ENCODE data around the gene ROBO1. TPM values are rescaled to one million over a fixed set of nuclear protein-coding genes. Genes with fewer than 3 reads are reported as not detected.

ROBO1 gene
- total RNA-seq, 1 donor from 2014 or later: 169 TPM

DNA sequence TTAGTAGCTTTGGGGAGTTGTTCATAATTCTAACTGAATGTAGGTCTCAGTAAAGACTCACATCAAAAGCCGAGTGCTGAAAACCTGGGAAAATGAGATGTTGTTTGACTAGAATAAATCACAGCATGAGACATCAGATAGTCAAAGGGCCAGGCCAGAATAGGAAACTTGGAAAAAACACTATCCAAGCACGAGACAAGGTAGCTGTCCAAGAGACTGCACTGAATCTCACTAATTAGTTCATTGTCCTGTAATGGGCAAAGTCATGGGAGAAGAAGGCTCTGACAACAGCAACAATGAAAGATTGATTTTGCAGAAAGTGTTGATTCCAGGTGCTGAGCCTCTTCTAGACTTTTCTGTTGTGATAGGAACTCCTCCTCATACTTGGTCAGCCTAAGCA lies 314.2 kb downstream of the ROBO1 start:
- no peak for DNase-seq (ENCODE audit: low spot score)
- H3K36me3 ChIP-seq: no peaks in the 10 kb centered on the region
- TF ChIP-seq EZH2phosphoT487 (IDR thresholded peaks at IDR 0.05) (no peak), CTCF (IDR thresholded peaks at IDR 0.05) (no peak), EZH2 (IDR thresholded peaks at IDR 0.05) (no peak)
- H3K9ac ChIP-seq: no peak overlapping the region
- H3K9me3 Mint-ChIP-seq: no peaks in the 10 kb centered on the region
- H4K20me1 ChIP-seq (ENCODE audit: low read depth): no peaks in the 10 kb centered on the region
- H3K79me2 ChIP-seq (ENCODE audit: low read depth): no peaks in the 10 kb centered on the region
- no peak overlapping the region for H2AFZ ChIP-seq (replicated peaks)
- no peaks in the 10 kb centered on the region for H3K27me3 ChIP-seq
- H3K4me1 Mint-ChIP-seq: no peaks in the 10 kb centered on the region
- H3F3A ChIP-seq (ENCODE audit: low read depth): no peaks in the 10 kb centered on the region
- H3K4me3 Mint-ChIP-seq: no peak overlapping the region
- no peaks in the 10 kb centered on the region for H3K27me3 Mint-ChIP-seq (ENCODE audit: insufficient read depth, low read depth)
- no peak overlapping the region for H3K4me2 ChIP-seq
- H3K9me3 ChIP-seq (ENCODE audit: low read depth): no peaks in the 10 kb centered on the region
- no peak overlapping the region for H3K27ac Mint-ChIP-seq
- peaks cover 5% of the 10 kb centered on the region for H3K4me1 ChIP-seq
- H3K36me3 Mint-ChIP-seq: no peaks in the 10 kb centered on the region
- no peak overlapping the region for H3K27ac ChIP-seq
- no peak overlapping the region for H3K4me3 ChIP-seq

GRCh38 chr3:79436387-79436786 lies 331.4 kb downstream of the ROBO1 start:
- no peaks in the 10 kb centered on the region for H3K4me1 Mint-ChIP-seq
- Histone ChIP-seq H4K20me1 (ENCODE audit: low read depth) (no peaks in the 10 kb centered on the region), H3K9me3 (ENCODE audit: low read depth) (no peaks in the 10 kb centered on the region), H3K4me2 (no peak overlapping the region), H3K27me3 (no peaks in the 10 kb centered on the region), H3K79me2 (ENCODE audit: low read depth) (no peaks in the 10 kb centered on the region), H3F3A (ENCODE audit: low read depth) (no peaks in the 10 kb centered on the region), H3K4me1 (no peaks in the 10 kb centered on the region), H3K9ac (no peak overlapping the region), H3K36me3 (no peaks in the 10 kb centered on the region), H3K27ac (no peak overlapping the region), H2AFZ (replicated peaks) (no peak overlapping the region), H3K4me3 (no peak overlapping the region)
- no peaks in the 10 kb centered on the region for H3K9me3 Mint-ChIP-seq
- H3K27me3 Mint-ChIP-seq (ENCODE audit: insufficient read depth, low read depth): no peaks in the 10 kb centered on the region
- no peak for DNase-seq (ENCODE audit: low spot score)
- H3K27ac Mint-ChIP-seq: no peak overlapping the region
- no peak for TF ChIP-seq CTCF (IDR thresholded peaks at IDR 0.05)
- TF ChIP-seq EZH2phosphoT487 (IDR thresholded peaks at IDR 0.05): no peak
- TF ChIP-seq EZH2 (IDR thresholded peaks at IDR 0.05): no peak
- H3K4me3 Mint-ChIP-seq: no peak overlapping the region
- no peaks in the 10 kb centered on the region for H3K36me3 Mint-ChIP-seq

GRCh38 chr3:79427081-79427480 lies 340.7 kb downstream of the ROBO1 start:
- Mint-ChIP-seq H3K9me3 (no peaks in the 10 kb centered on the region), H3K4me1 (no peaks in the 10 kb centered on the region), H3K36me3 (no peaks in the 10 kb centered on the region), H3K27ac (no peak overlapping the region), H3K4me3 (no peak overlapping the region), H3K27me3 (ENCODE audit: insufficient read depth, low read depth) (peaks cover 2% of the 10 kb centered on the region)
- H3K27me3 ChIP-seq: no peaks in the 10 kb centered on the region
- H3K9ac ChIP-seq: no peak overlapping the region
- H2AFZ ChIP-seq (replicated peaks): no peak overlapping the region
- no peaks in the 10 kb centered on the region for H3F3A ChIP-seq (ENCODE audit: low read depth)
- peaks cover 3% of the 10 kb centered on the region for H3K4me1 ChIP-seq
- H3K79me2 ChIP-seq (ENCODE audit: low read depth): no peaks in the 10 kb centered on the region
- no peaks in the 10 kb centered on the region for H3K36me3 ChIP-seq
- no peak overlapping the region for H3K4me3 ChIP-seq
- no peak overlapping the region for H3K27ac ChIP-seq
- H3K9me3 ChIP-seq (ENCODE audit: low read depth): no peaks in the 10 kb centered on the region
- H3K4me2 ChIP-seq: no peak overlapping the region
- no peak for TF ChIP-seq EZH2 (IDR thresholded peaks at IDR 0.05)
- TF ChIP-seq CTCF (IDR thresholded peaks at IDR 0.05): no peak
- TF ChIP-seq EZH2phosphoT487 (IDR thresholded peaks at IDR 0.05): no peak
- no peak for DNase-seq (ENCODE audit: low spot score)
- no peaks in the 10 kb centered on the region for H4K20me1 ChIP-seq (ENCODE audit: low read depth)
